Testis (tissue), 3 donors: ENCODE results near the gene LRIG1. TPM values are rescaled to one million over a fixed set of nuclear protein-coding genes. Genes with fewer than 3 reads are reported as not detected.

ENCODE experiments used
- DNase-seq: peaks from one replicate; pipeline ENCODE4 v3.0.0-alpha.2; 2019
- H3K27ac ChIP-seq, 2 donors: fragments of 200-600 bp; sonication (generic); one replicate each; pipeline ENCODE4 v1.5.1; 2019
- H3K27me3 ChIP-seq: fragments of 200-600 bp; sonication (generic); one replicate; pipeline ENCODE4 v1.5.1; 2019
- H3K36me3 ChIP-seq: fragments of 200-600 bp; sonication (generic); one replicate; pipeline ENCODE4 v1.5.1; 2017; ENCODE audit warnings: low read depth; ENCODE audit errors: missing control alignments
- H3K4me1 ChIP-seq: fragments of 200-600 bp; sonication (generic); one replicate; pipeline ENCODE4 v1.5.1; 2019
- H3K4me3 ChIP-seq, 2 donors: fragments of 200-600 bp; sonication (generic); one replicate each; pipeline ENCODE4 v1.5.1; 2017 to 2019
- H3K9me3 ChIP-seq: fragments of 200-600 bp; sonication (generic); one replicate; pipeline ENCODE4 v1.5.1; 2017
- POLR2A ChIP-seq: fragments of 450-650 bp; IDR thresholded peaks from one replicate; pipeline ENCODE4 v1.6.1; 2017; ENCODE audit warnings: antibody characterized with exemption, mild to moderate bottlenecking, moderate library complexity
- WGBS, 2 donors: methylation state at CpG; one replicate each; pipeline ENCODE4 v1.1.5; 2018; 5-methylcytosine and 5-hydroxymethylcytosine counted together
- intact Hi-C: fragments of 100-400 bp; cut with DNase I; formaldehyde crosslinking; loops from one replicate; pipeline ENCODE4 v1.15.1; 2023; ENCODE audit warnings: low total_unique reads
- polyA plus RNA-seq: library from polyadenylated mRNA; stranded (reverse); fragments of 350-450 nt; fragmentation: Illumina TruSeq; extraction: RNeasy Lipid Tissue Mini Kit (QIAGEN cat#74804); gene quantifications from one replicate; pipeline ENCODE4 v1.2.3, GENCODE V29; 2014; ENCODE audit warnings: low read depth, low replicate concordance; ENCODE audit not compliant: insufficient read depth
- total RNA-seq, 2 donors: library from RNA; depleted of rRNA; stranded (reverse); fragments of >200 nt; gene quantifications; one replicate each; pipeline ENCODE4 v1.2.3, GENCODE V29; 2016
- TF ChIP-seq, protein P1 (sequence below), 3 experiments: fragments of 450-650 bp in 2 of 3; fragments of 200-600 bp in 1 of 3; sonication (generic) in 1 of 3; IDR thresholded peaks; one replicate each; pipeline ENCODE4 v1.5.1; 2016 to 2019; ENCODE audit warnings: antibody characterized with exemption in 3 of 3, mild to moderate bottlenecking in 2 of 3, moderate library complexity in 1 of 3

LRIG1 gene
- total and polyA plus RNA-seq, 3 donors from 2014 or later = 62.7 to 107 (median 77.9) TPM

DNA sequence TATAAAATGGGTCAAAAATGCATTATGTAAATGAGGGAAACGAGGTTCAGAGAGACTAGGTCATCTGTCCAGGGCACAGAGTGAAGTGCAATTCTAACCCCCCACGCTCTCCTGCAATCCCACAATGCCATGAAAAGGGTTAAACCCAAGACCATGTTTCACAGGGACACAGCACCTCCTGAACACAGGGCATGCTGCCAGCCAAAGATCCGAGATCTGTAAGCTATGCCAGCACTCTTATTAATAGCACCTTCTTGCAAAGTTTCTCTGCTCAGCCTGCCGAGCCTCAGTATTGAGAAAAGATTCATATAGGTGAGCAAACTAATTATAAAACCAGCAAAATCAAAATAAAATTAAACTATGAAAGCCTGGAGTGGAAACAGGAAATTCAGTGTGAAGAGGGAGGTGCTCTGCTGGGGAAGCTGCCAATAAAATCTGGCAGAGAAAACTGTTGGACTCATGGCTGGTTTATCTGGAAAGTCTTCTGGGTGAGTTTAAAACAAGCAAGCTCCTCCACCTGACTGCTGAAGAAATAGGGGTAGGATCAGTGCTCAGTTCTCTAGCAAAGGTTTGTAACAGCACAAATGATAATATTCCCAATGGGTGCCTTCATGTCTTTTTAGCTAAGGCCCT lies 50.3 kb downstream of the LRIG1 start:
- no peak for TF ChIP-seq POLR2A
- TF ChIP-seq, protein P1, sequence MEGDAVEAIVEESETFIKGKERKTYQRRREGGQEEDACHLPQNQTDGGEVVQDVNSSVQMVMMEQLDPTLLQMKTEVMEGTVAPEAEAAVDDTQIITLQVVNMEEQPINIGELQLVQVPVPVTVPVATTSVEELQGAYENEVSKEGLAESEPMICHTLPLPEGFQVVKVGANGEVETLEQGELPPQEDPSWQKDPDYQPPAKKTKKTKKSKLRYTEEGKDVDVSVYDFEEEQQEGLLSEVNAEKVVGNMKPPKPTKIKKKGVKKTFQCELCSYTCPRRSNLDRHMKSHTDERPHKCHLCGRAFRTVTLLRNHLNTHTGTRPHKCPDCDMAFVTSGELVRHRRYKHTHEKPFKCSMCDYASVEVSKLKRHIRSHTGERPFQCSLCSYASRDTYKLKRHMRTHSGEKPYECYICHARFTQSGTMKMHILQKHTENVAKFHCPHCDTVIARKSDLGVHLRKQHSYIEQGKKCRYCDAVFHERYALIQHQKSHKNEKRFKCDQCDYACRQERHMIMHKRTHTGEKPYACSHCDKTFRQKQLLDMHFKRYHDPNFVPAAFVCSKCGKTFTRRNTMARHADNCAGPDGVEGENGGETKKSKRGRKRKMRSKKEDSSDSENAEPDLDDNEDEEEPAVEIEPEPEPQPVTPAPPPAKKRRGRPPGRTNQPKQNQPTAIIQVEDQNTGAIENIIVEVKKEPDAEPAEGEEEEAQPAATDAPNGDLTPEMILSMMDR (IDR thresholded peaks at IDR 0.05) = no peak
- no peaks in the 10 kb centered on the region for H3K27me3 ChIP-seq
- no peaks in the 10 kb centered on the region for H3K9me3 ChIP-seq
- 40 to 41% methylated on average over 4 of the region's 4 CpGs for WGBS, 2 donors
- no peak overlapping the region for H3K4me3 ChIP-seq
- H3K27ac ChIP-seq = peak overlapping the region; percentile 0 to 68
- no peaks in the 10 kb centered on the region for H3K36me3 ChIP-seq
- intact Hi-C loops = no loop called here
- H3K4me1 ChIP-seq = peaks cover 40% of the 10 kb centered on the region
- DNase-seq = peak; percentile 78

DNA sequence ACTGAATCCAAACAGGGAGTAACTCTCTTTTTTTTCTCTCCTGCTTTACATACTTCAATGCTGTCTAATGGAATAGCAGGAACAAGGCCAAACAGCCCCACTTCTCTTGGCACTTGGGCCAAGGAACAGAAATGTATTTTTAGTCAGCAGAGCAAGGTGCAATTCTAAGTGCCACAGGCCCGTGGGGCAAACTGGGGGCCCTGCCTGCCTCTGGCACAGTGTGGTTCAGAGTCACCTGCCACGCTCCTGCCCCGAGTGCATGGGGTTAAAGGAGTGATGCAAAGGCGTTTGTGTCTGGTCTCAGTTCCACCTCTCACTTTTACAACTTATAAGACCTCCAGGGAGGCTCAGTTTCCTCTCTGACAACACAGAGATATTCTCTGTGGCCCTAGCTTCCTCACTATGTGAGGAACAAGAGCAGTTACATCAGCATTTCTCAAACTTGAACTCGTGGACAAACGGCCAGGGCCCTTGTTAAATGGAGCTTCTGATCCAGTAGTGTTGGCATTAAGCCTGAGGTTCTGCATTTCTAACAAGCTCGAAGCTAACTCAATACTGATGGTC lies 51.3 kb downstream of the LRIG1 start:
- Histone ChIP-seq H3K36me3 (no peaks in the 10 kb centered on the region), H3K4me1 (peaks cover 37% of the 10 kb centered on the region), H3K27me3 (no peaks in the 10 kb centered on the region), H3K9me3 (no peaks in the 10 kb centered on the region), H3K27ac (no peak overlapping the region), H3K4me3 (no peak overlapping the region)
- WGBS, 2 donors = 51 to 74% methylated on average over 7 of the region's 7 CpGs
- intact Hi-C loops = no loop called here
- no peak for TF ChIP-seq POLR2A
- TF ChIP-seq, protein P1 (IDR thresholded peaks at IDR 0.05) = no peak
- DNase-seq = no peak

DNA sequence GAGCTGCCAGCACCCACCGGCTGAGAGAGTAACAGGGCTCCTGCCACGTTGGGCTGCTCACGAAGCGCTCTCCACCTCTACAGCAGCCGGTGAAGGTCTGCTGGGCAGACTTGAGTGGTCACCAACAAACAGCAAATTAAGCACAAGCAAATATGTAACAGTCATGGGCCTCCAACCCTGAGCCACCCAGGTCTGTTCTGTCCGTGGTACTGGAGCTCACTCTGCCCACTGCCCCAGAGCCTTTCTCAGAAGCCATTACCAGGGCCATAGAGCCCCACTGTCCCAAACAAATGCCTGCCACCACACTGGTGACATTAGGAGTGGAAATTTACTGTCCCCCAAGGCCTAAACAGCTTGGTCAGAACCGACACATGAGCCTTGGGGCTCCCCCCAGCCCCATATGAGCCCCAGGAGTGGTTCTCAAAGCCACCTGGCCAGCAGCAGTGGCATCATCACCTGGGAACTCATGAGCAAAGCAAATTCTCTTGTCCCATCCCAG lies 56.6 kb downstream of the LRIG1 start:
- peaks cover 12% of the 10 kb centered on the region for H3K4me1 ChIP-seq
- H3K36me3 ChIP-seq = no peaks in the 10 kb centered on the region

DNA sequence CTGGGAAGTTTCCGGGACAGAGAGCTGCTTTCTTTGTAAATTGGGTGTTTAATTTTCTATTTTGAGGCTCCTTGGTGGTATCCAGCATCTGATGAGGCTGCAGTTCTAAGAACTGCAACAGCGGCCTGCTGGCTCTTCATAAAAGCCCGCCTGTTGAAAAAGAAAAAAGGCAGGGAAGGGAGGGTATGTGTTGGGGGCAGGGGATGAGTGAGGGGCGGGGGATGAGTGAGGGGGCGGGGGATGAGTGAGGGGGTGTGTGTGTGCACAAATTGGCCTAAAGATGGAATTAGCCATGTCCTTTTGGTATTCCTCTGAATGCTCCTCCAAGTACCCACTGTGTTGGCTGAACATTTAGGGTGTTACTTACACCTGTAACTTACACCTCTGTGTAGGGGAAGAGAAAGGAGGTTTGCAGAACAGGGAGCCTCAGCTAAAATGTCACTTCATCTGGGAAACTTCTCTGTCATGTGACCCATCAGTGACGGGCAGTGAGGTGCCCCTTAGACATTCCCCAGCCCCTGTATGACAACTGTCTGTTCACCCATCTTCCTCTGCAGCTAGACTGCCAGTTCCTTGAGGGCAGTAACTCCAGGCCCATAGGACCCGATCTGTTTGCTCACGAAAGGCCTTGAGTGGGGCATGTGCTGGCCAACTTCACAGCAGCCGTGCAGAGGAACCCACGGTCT lies 57.6 kb downstream of the LRIG1 start:
- intact Hi-C loops = no loop called here
- Histone ChIP-seq H3K27me3 (no peaks in the 10 kb centered on the region), H3K9me3 (no peaks in the 10 kb centered on the region), H3K4me1 (peaks cover 12% of the 10 kb centered on the region), H3K27ac (peak overlapping the region; percentile 45 to 70), H3K4me3 (no peak overlapping the region), H3K36me3 (no peaks in the 10 kb centered on the region)
- no peak for DNase-seq
- no peak for TF ChIP-seq POLR2A
- TF ChIP-seq, protein P1 (IDR thresholded peaks at IDR 0.05) = no peak
- WGBS, 2 donors = 68 to 69% methylated on average over 8 to 10 of the region's 10 CpGs

More for the DNA sequence above, 56.6 kb downstream of the LRIG1 start:
- DNase-seq = no peak
- Histone ChIP-seq H3K9me3 (no peaks in the 10 kb centered on the region), H3K4me3 (no peak overlapping the region), H3K27ac (no peak overlapping the region), H3K27me3 (no peaks in the 10 kb centered on the region)
- WGBS, 2 donors = 92 to 93% methylated on average over 7 of the region's 7 CpGs
- TF ChIP-seq POLR2A = no peak
- TF ChIP-seq, protein P1 (IDR thresholded peaks at IDR 0.05) = no peak
- intact Hi-C loops = no loop called here
